ENCODE measurements around the gene PPM1H. TPM values are rescaled to one million over a fixed set of nuclear protein-coding genes. Genes with fewer than 3 reads are reported as not detected.

The PPM1H gene
- total RNA-seq, 4 donors from 2014 or later, result 1.5 to 2.7 (median 2.3) TPM

DNA sequence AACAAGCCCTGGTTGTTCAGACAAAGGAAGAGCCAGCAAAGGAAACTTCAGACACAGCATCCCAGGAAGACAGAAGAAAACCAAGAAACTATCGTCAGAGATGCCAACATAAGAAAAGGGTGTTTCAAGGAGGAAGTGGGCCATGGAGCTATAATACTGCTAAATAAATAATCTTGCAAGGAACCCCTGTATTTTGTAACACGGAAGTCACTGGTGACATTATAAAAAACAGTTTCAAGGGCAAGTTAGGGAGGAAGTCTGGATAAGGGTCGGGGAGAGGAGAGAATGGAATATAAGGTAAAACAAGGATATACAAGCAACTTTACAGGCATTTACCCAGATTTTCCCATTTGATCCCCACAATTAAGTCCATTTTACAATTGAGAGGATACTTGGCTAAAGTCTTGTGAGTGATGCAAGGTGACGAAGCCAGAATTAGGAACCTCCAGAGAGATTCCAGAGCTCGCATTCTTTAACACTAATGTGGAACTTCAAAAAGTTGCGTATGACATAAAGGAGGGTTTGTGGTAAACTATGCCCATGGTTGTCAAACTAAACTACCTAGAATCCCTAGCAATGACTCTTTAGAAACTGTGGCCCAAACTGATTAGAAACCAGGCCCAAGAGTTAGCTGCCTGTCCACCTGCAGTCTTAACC is 46.4 kb downstream of the PPM1H start:
- TF ChIP-seq, protein P1, sequence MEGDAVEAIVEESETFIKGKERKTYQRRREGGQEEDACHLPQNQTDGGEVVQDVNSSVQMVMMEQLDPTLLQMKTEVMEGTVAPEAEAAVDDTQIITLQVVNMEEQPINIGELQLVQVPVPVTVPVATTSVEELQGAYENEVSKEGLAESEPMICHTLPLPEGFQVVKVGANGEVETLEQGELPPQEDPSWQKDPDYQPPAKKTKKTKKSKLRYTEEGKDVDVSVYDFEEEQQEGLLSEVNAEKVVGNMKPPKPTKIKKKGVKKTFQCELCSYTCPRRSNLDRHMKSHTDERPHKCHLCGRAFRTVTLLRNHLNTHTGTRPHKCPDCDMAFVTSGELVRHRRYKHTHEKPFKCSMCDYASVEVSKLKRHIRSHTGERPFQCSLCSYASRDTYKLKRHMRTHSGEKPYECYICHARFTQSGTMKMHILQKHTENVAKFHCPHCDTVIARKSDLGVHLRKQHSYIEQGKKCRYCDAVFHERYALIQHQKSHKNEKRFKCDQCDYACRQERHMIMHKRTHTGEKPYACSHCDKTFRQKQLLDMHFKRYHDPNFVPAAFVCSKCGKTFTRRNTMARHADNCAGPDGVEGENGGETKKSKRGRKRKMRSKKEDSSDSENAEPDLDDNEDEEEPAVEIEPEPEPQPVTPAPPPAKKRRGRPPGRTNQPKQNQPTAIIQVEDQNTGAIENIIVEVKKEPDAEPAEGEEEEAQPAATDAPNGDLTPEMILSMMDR (IDR thresholded peaks at IDR 0.05; ENCODE audit: low read depth), result no peak

DNA sequence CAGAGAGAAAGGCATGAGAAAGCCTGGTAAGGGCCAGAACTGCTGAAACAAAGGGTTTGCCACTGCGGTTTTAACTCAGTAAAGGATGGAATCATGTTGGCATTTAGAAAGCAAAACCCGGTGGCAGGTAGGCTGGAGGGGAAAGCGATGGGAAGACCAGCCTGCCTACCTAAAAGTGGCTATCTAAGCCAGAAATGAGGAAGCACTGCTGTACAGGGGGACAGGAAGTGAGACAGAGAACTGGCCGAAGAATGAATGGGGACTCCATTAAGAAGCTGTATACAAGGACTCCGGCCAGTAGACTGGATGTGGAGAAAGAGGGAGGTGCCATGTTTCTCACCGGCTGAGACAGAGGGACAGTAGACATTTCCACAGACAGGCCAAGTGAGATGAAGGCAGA is 48.2 kb downstream of the PPM1H start:
- TF ChIP-seq, protein P1 (IDR thresholded peaks at IDR 0.05; ENCODE audit: low read depth), result no peak

DNA sequence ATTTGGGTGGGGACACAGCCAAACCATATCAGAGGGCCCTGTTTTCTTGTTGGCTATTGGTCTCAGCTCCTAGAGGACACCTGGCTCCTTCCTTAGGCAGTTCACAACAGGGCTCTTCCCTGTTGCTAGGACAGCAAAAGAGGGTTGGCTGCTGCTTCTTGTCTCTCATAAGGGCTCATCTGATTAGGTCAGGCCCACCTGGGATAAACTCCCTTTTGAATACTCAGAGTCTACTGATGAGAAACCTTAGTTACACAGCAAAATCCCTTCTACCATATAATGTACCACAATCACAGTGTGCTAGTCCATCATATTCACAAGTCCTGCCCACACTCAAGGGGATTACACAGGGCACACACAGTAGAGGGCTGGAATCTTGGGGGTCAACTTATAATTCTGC is 49.7 kb downstream of the PPM1H start:
- TF ChIP-seq, protein P1 (IDR thresholded peaks at IDR 0.05; ENCODE audit: low read depth), result no peak

DNA sequence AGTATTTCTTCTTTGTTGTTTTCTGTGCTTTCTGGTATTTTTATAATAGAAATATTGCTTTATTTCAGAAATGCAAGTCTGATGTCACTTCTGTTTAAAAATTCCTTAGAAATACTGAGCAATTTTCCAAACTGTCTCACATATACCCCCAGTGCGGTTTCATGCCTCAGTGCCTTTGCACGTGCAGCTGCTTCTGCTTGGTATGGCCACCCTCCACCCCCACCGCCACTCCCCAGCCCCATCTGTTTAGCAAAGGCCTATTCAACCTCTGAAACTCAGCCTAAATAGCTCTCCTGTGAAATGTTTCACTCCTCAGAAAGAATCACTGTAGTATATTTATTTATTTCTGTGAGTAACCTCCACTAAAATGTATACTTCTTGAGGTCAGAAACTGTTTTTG is 52.3 kb downstream of the PPM1H start:
- TF ChIP-seq, protein P1 (IDR thresholded peaks at IDR 0.05; ENCODE audit: low read depth), result no peak

- TF ChIP-seq, protein P1 (IDR thresholded peaks at IDR 0.05; ENCODE audit: low read depth), result no peak
Observed at GRCh38 chr12:62882140-62882539, 52.8 kb downstream of the PPM1H start.

GRCh38 chr12:62879691-62880090 is 55.3 kb downstream of the PPM1H start:
- TF ChIP-seq, protein P1 (IDR thresholded peaks at IDR 0.05; ENCODE audit: low read depth), result no peak

DNA sequence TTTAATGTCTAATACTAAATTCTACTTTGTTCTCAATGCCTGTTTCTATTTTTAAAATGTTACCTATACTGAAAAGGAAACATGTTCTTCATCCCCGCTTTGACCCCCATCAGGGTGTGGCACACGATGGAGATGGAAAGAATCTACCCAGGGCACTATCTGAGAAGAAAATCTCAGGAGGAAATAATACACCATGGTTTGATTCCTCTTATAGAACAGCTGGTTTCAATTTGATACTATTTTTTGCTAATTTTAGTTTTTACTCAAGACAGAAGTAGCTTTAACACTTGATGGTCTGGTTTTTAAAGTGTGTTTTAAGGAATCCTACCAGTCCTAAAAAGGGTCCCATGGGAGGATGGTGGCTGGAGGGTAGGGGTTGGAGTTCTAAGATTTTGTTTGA is 56.7 kb downstream of the PPM1H start:
- TF ChIP-seq, protein P1 (IDR thresholded peaks at IDR 0.05; ENCODE audit: low read depth), result no peak

Measured in subcutaneous adipose tissue (tissue), 4 donors.